PFSK-1 (cell line): Measurements from ENCODE around the gene C1QTNF12.

ENCODE experiments used
- FOXP2 ChIP-seq: optimal IDR thresholded peaks from 2 replicates; pipeline ENCODE3; 2011; ENCODE audit warnings: borderline replicate concordance, control low read depth, inconsistent platforms; ENCODE audit not compliant: insufficient read depth; ENCODE audit errors: extremely low read length, extremely low read depth
- POLR2AphosphoS5 ChIP-seq: IDR thresholded peaks from 2 replicates; pipeline ENCODE4 v1.6.1; 2012; ENCODE audit warnings: low read depth, mild to moderate bottlenecking, control low read depth, low read length, moderate library complexity
- REST ChIP-seq, 2 experiments: IDR thresholded peaks; 2 replicates each; pipeline versions ENCODE4 v1.6.1 to v1.8.0; 2011 to 2012; ENCODE audit warnings: low read depth in 2 of 2, low read length in 2 of 2, control low read depth in 1 of 2, inconsistent platforms in 1 of 2, mild to moderate bottlenecking in 1 of 2, moderate library complexity in 1 of 2; ENCODE audit not compliant: insufficient read depth in 1 of 2
- SIN3A ChIP-seq: IDR thresholded peaks from 2 replicates; pipeline ENCODE4 v1.6.1; 2012; ENCODE audit warnings: mild to moderate bottlenecking, low read length, moderate library complexity, borderline replicate concordance; ENCODE audit not compliant: insufficient read depth
- TAF1 ChIP-seq: IDR thresholded peaks from 2 replicates; pipeline ENCODE4 v1.6.1; 2012; ENCODE audit warnings: low read length, control low read depth, borderline replicate concordance; ENCODE audit not compliant: insufficient read depth

Gene C1QTNF12

GRCh38 chr1:1226566-1227362 lies 19.8 kb downstream of the C1QTNF12 start:
- TF ChIP-seq TAF1 (no peak), SIN3A (no peak), POLR2AphosphoS5 (no peak)

GRCh38 chr1:1225913-1226312 lies 20.6 kb downstream of the C1QTNF12 start:
- TF ChIP-seq REST (IDR thresholded peaks at IDR 0.05; ENCODE audit: insufficient read depth in 1 of 2, low read depth in 2 of 2, low read length in 2 of 2) (no peak), TAF1 (no peak), SIN3A (no peak), POLR2AphosphoS5 (no peak), FOXP2 (no peak)

- no peak for TF ChIP-seq REST (IDR thresholded peaks at IDR 0.05; ENCODE audit: insufficient read depth in 1 of 2, low read depth in 2 of 2, low read length in 2 of 2)
- TF ChIP-seq FOXP2, result no peak
Measured at GRCh38 chr1:1225238-1225845, 21.2 kb downstream of the C1QTNF12 start.

GRCh38 chr1:1223891-1224290 lies 22.6 kb downstream of the C1QTNF12 start:
- TF ChIP-seq REST (IDR thresholded peaks at IDR 0.05; ENCODE audit: insufficient read depth in 1 of 2, low read depth in 2 of 2, low read length in 2 of 2) (no peak), TAF1 (no peak), FOXP2 (no peak), POLR2AphosphoS5 (no peak), SIN3A (no peak)

- TF ChIP-seq FOXP2, result no peak
- TF ChIP-seq TAF1, result no peak
- TF ChIP-seq REST (IDR thresholded peaks at IDR 0.05; ENCODE audit: insufficient read depth in 1 of 2, low read depth in 2 of 2, low read length in 2 of 2), result no peak
- TF ChIP-seq POLR2AphosphoS5, result no peak
- TF ChIP-seq SIN3A, result no peak
Measured at GRCh38 chr1:1223321-1223720, 23.2 kb downstream of the C1QTNF12 start.
